HuH-7 (cell line): ENCODE results near the gene CAMK1D.
"Not testable (repeated sequence)": the region's sequence is repeated elsewhere in the genome, so short reads cannot be mapped to it uniquely, and the experiment has no call there.

Experiments
- DNase-seq: peaks from one replicate; pipeline ENCODE4 v3.0.0; 2011; ENCODE audit warnings: low spot score

The CAMK1D gene

DNA sequence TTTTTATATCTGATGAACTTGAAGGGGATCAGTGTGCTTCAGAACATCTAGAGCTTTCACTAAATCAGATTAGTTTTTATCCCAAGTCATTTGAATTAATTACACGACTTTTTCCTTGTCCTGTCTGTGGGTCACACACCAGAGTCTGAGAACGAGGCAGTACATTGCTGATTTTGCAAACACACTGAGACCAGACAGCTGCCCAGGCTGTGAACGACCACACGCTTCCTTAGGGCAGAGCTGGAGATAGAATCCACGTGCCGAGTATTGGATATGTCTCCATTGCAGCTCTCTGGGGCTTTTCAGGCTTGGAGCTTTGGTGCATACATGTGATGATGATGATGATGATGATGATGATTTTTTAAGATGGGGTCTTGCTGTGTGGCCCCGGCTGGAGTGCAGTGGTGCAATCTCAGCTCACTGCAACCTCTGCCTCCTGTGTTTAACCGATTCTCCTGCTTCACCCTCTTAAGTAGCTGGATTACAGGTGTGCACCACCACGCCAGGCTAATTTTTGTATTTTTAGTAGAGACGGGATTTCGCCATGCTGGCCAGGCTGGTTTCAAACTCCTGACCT lies 81.1 kb downstream of the CAMK1D start:
- DNase-seq: no peak

GRCh38 chr10:12431151-12432101 lies 82.1 kb downstream of the CAMK1D start:
- DNase-seq: no peak

DNA sequence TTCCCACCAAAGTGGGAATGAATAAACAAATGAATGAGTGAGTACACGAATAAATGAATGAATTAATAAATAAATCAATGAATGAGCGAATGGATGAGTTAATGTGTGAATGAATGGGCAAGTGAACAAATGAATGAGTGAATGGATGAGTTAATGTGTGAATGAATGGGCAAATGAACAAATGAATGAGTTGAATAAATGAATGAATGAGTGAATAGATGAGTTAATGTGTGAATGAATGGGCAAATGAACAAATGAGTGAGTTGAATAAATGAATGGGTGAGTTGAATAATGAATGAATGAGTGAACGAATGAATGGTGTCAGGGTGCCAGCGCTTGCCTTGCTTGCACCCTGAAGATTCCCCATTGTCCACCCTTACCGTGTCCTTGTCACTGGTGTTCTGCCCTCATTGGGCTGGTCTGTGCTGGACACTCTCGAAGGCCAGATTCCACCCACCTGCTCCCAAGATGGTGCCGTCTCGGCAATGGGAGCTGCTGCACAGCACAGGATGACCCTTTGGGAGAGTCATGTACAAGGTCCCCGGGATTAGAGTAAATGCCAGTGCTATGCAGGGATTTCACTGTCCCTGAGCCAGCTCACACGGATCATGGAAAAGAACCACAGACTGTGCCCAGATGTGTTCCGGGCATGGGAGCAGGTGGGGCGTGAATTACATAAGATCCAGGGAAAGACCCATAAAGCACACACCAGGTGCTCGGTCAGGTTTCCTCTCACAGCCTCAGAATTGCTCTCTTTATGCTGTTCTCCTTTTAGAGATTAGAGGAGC lies 83.2 kb downstream of the CAMK1D start:
- DNase-seq: no peak

- no peak for DNase-seq
These were observed 84.9 kb downstream of the CAMK1D start for GRCh38 chr10:12434277-12434676.

- not testable (repeated sequence) for DNase-seq
These were observed 85.3 kb downstream of the CAMK1D start for GRCh38 chr10:12434677-12435076.

GRCh38 chr10:12435348-12435747 lies 86.0 kb downstream of the CAMK1D start:
- DNase-seq: no peak

DNA sequence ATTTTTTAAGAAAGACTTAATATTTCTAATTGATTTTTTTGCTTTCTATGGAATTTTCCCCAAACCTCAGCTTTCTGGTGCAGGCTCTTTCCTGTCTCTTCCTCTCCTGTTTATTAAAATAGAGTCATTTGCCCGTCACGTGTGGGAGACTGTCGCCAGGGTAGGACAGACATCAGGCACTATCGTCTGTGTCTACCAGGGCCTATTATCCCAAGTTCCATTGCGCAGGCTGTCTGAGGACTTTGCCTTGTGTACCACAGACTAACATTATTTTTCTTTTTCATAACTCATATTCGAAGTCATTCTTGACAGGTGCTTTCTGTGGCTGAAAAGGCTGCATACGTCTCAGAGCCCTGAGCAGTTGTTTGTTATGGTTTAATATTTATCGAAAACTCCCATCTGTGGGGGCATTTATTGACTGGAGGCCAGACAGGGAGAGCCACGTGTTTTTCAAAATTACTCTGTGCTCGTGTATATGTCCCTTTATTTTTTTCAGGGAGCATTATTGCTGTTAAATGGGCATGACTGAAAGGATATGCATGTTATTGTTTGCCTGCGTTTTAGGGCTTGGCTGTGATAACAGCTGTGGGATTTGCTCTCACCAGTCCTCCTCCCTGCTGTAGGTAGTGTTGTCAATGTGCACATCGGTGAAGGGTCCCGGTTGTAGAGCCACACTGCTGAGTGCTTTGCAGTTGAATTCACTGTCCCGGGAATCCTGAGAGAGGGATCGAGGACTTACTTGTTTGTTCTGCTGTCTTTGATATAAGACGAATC lies 89.8 kb downstream of the CAMK1D start:
- no peak for DNase-seq

GRCh38 chr10:12439767-12440166 lies 90.4 kb downstream of the CAMK1D start:
- not testable (repeated sequence) for DNase-seq

GRCh38 chr10:12443026-12443425 lies 93.7 kb downstream of the CAMK1D start:
- DNase-seq: no peak

DNA sequence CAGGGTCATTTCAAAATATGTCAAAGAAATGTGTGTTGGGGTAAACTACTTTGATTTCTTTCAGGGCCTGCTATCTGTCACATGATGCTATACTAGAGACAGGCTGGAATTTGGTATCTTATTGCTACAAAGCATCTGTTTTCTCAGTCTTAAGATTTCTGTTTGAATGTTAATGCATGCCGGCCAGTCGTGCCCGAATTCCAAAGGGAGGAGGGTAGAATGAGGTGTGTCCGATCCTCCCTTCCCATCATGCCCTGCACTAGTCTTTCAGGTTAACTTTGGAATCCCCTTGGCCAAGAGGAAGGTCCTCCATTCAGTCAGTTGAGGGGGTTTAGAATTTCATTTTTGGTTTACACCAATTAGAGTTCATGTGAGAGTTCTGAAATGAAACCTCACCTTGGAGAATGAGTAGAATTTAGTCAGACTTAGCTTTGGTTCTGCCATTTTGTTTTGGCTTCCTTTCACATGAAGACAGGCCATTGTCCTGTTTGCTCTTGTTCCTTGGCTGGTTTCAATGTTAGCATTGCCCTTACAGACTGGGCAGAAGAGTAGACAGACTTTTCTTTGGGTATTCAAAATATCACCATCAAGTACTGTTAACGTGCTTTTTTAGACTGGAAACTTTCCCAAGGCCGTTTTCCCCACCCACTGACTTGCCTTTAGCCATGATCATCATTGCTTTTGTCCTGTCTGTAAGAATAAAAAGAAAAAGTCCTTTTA lies 95.8 kb downstream of the CAMK1D start:
- DNase-seq: no peak

GRCh38 chr10:12445701-12446334 lies 96.5 kb downstream of the CAMK1D start:
- no peak for DNase-seq

DNA sequence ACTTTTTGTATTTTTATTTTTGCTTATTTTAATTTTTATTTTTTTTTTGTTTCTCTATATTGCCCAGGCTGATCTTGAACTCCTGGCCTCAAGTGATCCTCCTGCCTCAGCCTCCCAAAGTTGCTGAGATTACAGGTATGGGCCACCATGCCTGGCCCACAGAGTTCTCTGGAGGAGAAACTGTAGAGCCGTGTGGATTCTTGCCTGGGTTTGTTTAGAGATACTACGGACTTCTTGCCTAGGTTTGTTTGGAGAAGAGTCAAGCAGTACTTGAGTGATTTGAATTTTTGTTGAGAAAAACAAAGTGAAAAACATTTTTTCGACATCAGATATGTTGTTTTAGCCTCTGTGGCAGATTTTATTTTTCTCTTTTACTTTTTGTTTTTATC lies 99.0 kb downstream of the CAMK1D start:
- DNase-seq: no peak

DNA sequence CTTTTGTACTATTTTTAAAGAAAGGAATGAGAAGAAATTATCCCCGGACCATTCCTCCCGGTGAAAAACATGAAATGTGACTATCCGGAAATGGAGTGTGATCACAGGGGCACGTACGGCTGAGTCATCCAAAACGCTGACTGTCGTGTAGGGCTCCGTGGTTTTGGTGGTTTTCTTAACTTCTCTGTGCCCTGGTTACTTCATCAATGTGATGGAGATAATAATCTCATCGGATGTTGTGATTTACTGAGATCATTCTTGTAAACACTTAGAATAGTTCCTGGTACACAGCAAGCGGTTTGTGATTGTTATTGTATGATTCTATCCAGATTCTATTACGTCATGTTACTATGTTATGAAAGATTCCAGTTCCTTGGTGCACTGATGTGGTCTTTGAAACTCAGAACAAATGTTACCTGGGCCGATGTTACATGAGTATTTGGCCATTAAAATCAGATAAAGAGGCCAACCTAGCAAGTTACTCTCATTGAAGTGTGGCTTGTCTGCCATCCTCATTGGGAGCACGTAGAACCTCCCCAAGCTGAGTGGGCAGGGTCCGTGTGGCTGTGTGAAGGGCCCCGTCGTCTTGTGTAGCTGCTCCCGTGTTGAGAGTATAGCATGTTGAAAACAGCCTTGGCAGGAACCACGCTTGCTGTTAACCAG lies 99.5 kb downstream of the CAMK1D start:
- DNase-seq: no peak

DNA sequence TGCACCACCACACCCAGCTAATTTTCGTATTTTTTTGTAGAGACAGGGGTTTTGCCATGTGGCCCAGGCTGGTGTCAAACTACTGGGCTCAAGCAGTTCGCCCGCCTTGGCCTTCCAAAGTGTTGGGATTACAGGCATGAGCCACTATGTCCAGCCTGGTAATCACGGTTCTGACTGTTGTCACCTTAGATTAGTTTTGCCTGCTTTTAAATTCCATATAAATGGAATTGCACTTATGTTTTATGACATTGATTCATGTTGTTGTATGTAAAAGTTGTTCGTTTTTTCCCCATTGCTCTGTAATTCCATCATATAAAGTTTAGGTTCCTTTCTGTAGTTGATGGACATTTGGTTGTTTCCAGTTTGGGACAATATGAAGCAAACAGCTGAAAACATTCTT lies 106.0 kb downstream of the CAMK1D start:
- no peak for DNase-seq

DNA sequence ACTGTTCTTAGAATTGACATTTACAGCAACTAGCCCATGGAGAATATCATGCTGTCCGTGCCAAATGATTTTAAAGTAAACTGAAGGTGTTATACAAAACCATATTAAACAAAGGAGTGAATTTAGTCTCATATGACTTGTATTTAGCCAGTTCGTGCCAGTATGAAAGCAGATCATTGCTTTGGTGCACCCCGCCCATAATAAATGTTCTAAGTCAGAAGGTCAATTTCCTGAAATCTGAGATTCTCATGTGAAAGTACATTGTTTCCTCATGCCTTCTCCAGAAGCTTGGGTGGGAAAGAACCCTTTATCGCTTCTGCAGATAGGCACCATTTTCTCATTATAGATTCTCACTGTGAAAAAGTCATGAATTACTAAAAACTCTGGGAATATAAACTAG lies 106.4 kb downstream of the CAMK1D start:
- DNase-seq: no peak

DNA sequence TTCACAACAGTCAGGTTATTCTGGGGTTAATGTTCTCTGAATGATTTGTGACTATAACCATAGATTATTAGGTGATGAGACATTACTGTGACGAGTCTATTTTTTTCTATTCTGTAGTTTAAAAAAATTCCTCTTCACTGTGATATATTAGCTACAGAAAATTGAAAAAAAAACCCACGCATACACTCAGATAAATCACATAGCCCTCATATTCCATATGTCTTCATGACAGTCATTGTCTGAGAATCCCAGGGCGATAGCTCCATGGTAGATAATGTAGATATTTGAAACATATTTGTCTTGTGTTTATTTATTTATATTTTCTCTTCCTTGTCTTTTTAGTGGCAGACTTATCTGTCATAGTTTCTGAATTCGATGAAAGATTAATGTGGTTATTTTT lies 110.0 kb downstream of the CAMK1D start:
- no peak for DNase-seq

- no peak for DNase-seq
These were observed 110.4 kb downstream of the CAMK1D start for GRCh38 chr10:12459762-12460161.

DNA sequence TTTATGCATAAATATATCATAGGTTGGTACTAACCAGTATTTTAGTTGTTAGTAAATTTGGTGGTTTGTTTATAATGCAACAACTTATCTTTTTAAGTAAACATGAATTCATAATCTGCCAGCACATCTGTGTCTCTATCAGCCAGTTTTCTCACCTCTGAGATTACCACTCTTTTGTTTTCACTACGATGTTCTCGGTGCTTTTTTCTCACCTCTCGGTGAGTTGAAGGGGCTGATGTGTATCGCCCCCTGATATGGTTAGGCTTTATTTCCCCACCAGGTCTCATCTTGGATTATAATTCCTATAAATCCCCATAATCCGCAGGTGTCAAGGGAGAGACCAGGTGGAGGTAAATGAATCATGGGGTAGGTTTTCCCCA lies 114.1 kb downstream of the CAMK1D start:
- DNase-seq: no peak

- no peak for DNase-seq
These were observed 116.2 kb downstream of the CAMK1D start for GRCh38 chr10:12465385-12466136.
